ENCODE measurements around the gene AOPEP. TPM values are rescaled to one million over a fixed set of nuclear protein-coding genes. Genes with fewer than 3 reads are reported as not detected.

Gene AOPEP
- total and polyA plus RNA-seq, 2 of the 13 experiments (the other 11 are each of a cell fraction or from before 2014, with no cell fraction given), result 22.2 to 41.6 TPM

- TF ChIP-seq ZNF580 (CRISPR knock-in tag; IDR thresholded peaks at IDR 0.05; ENCODE audit: borderline replicate concordance, low read depth) (0 out of 2 replicates have a peak, but pooled peaks have one; percentile 28), IRF1 (CRISPR knock-in tag; IDR thresholded peaks at IDR 0.05; ENCODE audit: low read depth) (no peak), ZNF790 (CRISPR knock-in tag; IDR thresholded peaks at IDR 0.05; ENCODE audit: borderline replicate concordance) (no peak), PTBP1 (IDR thresholded peaks at IDR 0.05; ENCODE audit: low read depth, low read length, poor library complexity, severe bottlenecking) (no peak), ZNF335 (CRISPR knock-in tag; IDR thresholded peaks at IDR 0.05) (0 out of 2 replicates have a peak, but pooled peaks have one; percentile 32), ZNF800 (CRISPR knock-in tag; IDR thresholded peaks at IDR 0.05) (0 out of 2 replicates have a peak, but pooled peaks have one; percentile 56), ZC3H4 (CRISPR knock-in tag; IDR thresholded peaks at IDR 0.05; ENCODE audit: borderline replicate concordance) (no peak), ATF7-NPFF (CRISPR knock-in tag; IDR thresholded peaks at IDR 0.05; ENCODE audit: low read depth) (no peak), BRF2 (CRISPR knock-in tag; IDR thresholded peaks at IDR 0.05) (no peak)
Observed at GRCh38 chr9:95031711-95032461, 305.4 kb downstream of the AOPEP start (continued).
